Right forelimb (tissue), 1 donor: ENCODE data around the gene GPRC5B.

Experiments
- DNase-seq: peaks from one replicate; pipeline ENCODE4 v3.0.0-alpha.2; 2018

GPRC5B gene

DNA sequence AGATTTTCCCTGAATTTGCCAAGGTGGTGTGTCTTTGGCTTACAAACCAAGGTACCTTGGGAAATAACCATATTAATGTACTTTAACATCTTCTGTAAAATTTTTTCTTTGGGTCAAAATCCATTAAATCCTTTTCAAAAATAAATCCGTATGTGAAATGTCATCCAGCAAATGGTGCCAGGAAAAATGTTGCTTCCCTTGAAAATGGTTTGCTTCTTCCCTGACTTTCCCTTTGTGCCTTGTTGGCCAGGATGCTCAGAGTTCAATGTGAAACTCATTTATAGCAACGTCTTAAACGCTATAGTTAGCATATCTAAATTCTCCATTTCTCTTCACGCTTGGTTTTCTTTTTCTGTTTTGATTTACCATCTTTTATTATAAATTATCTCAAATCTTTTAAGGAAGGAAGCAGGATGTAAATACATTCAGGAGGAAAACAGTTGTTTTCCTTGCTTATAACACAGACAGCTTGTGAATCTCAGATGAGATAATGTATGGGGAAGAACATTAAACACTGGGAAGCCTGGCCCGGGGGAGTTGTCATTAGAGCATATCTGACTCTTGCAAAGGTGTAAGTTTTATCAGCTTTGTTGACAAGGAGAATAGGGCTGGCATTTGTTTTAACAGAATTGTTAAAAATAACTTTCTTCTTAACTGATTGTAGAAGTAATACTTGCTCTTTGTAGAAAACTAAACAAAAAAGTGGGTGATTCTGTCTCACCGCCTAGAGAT lies 42.1 kb downstream of the GPRC5B start:
- no peak for DNase-seq

DNA sequence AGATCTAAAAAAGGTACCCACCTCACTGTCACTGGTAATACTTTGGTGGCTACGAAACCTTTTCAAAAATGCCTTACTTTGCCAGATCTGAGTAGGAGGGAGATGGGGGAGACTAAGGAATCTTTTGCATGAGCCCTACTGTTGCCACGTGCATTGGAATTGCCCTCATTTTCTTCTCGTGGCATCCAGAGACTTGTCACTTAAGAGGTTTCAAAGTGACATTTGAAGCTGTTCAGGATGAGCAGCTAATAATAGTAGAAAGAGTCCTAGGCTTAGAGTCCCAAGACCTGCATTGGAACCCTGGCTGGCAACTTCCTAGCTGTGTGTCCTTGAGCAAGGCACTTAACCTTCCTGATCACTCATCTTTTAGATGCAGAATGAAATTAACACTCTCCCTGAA lies 43.5 kb downstream of the GPRC5B start:
- no peak for DNase-seq

DNA sequence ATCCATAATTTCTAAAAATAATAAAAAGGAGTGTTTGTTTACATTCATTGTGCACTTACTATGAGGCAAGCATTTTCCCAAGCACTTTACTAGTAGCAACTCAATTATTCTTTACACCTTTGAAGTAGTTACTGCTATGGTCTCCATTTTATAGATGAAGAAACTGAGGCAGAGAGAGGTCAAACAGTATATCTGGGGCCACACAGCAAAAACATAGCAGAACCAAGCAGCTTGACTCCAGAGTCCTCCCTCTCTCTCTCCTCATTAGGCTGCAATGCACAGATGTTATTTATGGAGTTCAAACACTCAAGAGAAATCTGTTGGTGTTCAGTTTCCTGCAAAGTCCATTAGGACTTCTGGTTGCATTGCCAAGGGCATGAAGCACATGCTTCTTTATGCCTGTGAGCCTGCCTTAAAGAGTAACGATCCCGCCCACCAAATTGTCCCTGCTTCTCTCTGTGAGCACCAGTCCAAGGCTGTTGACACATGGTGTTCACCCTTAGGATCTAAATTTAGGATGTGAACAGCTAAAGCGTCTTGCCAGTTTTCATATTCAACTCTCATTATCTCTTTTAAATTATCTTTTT lies 44.0 kb downstream of the GPRC5B start:
- DNase-seq, result no peak

DNA sequence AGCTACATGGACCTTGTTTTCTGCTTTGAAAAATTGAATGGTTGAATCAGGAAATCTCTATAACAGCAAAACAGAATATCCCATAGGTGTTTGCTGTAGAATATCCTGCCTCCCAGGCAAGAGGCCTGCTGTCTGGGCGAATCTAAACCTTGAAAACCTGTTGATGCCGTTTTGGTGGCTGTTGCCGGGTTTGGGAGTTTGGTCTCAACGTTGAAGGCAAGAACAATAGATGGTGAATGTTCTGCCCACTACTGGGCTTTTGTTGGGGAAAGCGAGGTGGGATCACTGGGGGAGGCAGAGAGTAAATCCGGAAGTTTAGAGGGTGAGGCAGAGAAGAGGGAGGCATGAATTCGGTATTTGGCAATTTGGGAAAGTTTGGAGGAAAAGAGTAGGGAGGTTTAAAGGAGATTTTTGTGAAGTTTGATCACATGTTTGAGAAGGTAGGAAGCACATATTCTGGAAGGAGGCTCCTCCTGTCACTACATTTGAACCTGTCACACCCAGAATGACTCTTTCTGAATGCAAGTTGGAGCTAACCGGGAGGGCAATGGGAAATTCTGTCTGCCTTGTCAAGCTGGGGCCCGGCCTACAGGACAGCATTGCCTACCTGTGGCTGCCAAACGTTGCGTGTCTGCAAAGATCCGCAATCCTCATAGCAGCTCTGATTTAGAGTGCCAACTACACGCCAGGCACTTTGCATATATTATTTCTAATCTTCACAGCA lies 46.5 kb downstream of the GPRC5B start:
- no peak for DNase-seq

DNA sequence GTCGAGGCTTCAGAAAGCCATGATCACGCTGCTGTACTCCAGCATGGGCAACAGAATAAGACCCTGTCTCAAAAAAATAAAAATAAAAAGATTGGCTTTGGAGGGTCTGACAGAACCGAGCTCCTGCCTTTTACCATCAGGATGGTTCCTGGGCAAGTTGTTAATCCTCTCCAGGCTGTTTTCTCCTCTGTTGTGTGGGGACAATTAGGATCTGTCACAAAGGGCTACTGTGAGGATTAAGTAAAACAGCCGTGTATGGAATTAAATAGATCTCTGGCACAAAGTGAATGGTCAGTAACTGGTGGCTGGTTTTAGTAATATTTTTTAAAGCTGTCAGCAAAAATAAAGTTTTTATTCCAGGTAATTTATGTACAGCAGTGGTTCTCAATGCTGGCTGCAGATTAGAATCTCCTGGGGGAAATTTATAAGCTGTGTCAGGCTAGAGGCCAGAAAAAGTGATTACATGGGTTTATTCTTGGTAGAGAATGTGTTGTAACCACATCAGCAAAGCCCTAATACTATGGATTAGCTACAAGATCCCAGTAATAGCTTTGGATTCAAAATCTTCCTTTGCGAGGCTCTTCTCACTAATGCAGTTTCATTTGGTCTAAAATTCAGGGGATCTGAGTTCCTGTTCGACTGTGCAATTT lies 47.2 kb downstream of the GPRC5B start:
- DNase-seq, result no peak

DNA sequence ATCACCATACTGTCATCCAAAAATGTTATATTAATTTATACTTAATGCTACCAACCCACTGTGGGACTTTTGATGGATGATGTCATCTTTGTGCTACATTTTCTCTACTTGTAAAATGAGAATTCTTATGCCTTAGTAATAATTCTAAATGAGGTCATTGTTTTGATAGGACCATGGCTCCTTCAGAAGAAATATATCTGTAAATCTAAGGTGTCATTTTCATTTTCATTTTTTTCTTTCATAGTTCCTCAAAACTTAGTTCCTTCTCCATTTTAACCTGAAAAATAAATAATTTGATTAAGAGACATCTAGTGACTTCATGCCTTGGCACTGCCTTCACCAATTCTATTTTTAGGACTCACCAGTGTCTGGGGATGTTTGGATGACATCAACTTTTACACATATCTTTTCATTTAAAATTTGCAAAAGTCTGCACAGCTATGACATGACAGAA lies 48.7 kb downstream of the GPRC5B start:
- DNase-seq, result no peak

DNA sequence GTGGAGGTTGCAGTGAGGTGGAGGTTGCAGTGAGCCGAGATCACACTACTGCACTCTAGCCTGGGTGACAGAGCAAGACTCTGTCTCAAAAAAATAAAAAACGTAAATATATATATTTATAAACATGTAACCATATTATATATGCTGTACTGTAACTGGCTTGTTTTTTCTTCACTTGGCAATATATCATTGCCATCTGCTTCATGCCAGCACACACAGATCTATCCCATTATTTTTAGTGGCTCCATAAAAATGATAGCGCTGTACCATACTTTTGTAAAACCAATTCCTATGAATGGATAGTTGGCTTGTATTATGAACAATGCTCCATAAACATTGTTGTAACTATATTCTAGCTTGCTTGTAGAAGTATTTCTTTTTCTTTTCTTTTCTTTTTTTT lies 49.5 kb downstream of the GPRC5B start:
- DNase-seq, result no peak

DNA sequence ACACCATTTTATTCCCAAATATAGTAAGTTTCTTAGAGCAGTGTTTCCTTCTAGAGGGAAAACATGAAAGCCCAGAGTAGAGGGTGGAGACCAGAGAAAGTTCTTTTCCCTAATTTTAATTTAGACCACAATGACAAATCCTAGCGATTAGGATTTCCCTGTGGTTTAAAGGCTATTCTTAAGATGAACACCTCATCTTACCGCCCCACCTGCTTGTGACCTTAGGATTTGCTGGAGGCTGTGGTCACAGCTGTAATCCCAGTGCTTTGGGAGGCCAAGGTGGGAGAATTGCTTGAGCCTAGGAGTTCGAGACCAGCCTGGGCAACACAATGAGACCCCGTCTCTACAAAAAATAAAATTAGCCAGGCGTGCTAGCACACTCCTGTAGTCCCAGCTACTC lies 51.1 kb downstream of the GPRC5B start:
- DNase-seq, result no peak

DNA sequence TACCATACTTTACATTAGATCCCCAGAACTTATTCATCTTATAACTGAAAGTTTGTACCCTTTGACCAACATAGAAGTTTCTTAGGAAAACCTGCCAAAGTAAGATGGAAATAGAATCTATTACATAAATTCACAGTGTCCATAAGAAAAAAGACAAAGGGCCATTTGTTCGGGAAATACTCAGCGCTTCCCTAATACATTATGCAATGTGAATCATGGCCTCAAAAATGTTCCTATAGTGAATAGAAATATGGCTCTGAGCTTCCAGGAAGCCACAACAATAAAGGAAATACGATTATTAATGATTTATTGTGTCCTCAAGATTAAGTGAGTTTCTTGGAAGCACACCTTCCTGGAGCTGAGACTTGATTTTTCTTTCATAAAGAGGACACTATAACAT lies 51.5 kb downstream of the GPRC5B start:
- DNase-seq, result no peak

DNA sequence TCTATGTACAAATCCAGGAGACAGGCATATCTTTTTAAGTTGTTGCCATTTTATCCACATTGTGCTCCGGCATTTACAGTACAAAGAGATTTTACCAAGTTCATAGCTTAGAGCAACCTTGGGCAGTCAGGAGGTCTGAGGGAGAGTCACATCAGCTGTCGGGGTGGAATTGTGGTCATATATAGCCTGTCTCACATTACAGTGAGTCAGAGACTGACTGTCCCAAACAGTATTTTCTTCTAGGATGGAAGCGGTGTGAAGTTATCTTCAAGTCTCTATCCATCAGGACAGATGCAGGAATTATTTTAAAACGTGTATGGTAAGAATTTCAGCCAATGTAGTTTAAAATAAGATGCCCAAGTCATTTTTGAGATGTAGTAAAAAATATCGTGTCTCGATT lies 53.0 kb downstream of the GPRC5B start:
- no peak for DNase-seq

DNA sequence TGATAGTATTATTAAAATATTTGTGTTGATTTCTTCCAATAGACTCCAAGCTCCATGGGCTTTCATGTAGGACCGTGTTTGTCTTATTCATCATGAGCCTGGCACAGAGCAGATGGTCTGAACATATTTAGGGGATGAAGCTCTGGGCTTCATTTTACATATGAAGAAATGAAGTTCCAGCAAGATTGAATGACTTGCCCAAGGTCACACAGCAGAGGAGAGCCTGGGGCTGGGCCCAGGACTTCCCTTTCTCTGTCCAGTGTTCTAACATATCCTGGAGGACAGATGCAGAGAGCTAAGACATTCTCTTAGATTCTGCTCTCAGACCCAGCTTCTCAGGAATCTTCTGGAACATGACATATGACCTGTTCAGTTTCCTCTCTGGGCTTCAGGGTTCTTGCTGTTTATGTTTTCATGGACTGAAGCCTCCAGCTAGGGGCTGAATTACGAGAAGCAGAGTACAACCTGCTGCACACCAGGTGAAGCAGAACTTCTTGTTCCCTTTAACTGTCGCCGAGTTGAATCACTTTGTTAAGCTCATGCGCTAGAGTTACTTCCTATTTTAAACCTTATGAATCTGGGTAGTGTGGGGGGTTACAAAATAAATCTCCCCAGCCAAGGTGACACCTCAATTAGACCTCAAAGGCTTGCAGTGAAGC lies 53.6 kb downstream of the GPRC5B start:
- DNase-seq, result no peak

DNA sequence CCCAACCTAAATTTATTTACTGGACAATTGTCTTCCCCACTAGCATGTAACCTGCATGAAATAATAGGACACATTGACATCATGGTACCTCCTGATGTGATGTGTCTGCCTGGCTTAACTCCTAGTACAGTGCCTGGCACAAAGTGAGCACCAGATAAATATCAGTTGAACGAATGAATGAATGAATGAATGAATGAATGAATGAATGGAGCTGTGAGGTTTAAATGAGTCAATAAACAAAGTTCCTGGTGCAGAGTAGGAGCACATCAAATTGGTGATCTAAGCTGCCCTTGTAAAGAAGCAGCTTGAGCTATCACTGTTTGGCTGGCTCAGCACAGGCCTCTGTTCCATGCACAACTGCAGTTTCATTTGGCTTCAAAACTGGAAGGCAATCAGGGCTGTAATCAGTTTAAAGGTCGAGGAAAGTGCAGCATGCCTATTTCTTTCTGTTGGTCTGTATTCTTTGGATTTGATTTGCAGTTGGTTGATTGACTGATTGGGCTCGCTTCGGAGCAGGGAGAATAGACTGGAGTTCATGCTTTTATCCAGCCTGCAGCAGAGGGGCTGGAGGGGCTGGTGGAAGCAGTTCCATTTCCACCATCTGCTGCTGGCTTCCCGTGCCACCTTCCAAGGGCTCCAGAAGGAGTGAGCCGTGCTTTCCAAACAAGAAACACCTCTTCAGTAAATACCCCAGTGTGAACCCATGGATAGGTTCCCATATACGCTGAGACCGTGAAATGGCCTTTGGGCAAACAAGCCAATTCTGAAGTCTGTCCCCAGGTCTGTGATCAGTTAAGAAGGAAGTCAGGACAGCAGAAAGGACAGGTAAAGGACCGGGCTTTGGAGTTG lies 54.6 kb downstream of the GPRC5B start:
- no peak for DNase-seq

DNA sequence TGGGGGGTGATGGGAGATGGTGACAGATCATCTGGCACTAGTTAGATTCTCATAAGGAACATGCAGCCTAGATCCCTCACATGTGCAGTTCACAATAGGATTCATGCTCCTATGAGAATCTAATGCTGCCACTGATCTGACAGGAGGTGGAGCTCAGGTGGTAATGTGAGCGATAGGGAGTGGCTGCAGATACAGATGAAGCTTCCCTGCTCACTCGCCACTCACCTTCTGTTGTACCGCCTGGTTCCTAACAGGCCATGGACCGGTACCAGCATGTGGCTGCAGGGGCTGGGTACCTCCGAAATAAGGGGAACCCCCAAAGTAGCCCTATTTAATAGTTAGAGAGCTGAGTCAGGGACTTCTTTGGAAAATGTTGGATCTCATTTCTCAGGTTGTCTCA lies 60.4 kb downstream of the GPRC5B start:
- no peak for DNase-seq

DNA sequence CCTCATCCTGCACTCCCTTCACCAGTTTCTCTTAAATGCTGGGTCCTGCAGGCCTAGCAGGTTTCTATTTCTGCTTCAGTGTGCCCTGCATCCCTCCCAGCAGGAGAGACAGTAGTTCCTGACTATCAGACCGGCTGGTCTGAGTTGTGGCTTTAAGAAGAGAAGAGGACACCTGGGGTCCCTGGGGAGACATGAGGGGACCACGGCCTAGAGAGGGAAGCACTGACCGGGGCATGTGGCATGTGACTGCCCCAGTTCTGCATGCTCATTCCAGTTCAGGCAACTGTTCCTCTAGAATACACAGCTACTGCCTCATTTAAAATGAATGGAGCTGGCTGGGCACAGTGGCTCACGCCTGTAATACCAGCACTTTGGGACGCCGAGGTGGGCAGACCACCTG lies 61.3 kb downstream of the GPRC5B start:
- no peak for DNase-seq

DNA sequence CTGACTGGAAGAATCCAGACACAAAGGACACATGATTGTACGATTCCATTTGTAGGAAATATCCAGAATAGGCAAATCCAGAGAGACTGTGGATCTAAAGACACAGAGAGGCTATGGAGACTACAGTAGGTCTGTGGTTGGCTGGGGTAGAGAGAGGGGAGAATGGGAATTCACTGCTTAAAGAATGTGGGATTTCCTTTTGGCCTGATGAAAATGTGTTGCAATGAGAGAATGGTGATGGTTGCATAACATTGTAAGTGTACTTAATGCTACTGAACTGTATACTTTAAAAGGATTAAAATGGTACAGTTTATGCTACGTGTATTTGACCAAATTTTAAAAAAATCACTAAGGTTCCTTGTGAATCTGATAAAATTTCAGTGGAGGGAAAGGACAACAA lies 62.1 kb downstream of the GPRC5B start:
- DNase-seq, result no peak

DNA sequence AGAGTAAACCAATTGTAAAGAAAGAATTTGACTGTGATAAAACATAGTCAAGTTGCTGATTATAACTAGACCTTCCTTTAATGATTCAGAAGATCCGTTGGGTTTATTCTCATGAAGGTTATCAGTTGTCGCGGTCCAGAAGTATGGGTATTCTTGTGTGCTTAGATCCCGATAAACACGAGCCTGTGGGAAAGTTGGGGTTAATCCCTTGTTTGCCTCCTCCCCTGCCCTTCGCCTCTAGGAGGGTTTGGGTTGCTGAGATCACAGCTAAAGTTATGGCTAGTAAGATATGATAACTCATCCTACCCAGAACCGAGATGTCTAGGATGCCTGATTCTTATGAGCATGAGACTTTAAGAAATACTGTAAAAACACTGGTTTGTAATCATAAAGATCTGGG lies 66.8 kb downstream of the GPRC5B start:
- no peak for DNase-seq

DNA sequence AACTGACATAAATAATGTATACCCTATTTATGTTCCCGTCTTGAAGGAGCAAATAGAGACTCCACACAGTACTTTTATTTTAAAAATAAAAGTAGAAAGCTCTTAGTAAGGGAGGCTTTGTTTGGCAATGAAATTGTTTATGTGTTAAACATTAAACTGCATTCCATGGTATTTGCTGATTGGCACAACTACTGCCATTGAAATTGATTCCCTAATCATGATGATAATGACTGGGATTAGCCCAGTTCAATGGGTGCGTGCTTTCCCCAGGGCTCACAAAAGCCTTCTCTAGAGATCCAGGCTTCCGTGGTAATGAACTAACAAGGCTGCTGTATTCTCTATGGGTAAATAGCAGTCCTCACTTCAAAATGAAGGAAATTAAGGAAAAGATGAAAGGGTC lies 67.5 kb downstream of the GPRC5B start:
- no peak for DNase-seq

DNA sequence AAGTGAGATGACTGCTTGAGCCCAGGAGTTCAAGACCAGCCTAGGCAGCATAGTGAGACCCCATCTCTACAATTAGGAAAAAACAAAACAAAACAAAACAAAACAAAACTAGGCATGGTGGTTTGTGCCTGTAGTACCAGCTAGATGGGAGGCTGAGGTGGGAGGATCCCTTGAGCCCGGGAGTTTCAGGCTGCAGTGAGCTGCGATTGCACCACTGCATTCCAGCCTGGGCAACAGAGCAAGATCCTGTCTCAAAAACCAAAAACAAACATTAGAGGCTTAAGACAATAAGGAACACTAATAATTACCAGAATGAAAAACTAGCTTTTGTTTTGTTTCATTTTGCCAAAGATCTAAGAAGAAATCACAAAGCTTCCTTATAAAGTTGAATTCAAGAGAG lies 69.2 kb downstream of the GPRC5B start:
- no peak for DNase-seq

DNA sequence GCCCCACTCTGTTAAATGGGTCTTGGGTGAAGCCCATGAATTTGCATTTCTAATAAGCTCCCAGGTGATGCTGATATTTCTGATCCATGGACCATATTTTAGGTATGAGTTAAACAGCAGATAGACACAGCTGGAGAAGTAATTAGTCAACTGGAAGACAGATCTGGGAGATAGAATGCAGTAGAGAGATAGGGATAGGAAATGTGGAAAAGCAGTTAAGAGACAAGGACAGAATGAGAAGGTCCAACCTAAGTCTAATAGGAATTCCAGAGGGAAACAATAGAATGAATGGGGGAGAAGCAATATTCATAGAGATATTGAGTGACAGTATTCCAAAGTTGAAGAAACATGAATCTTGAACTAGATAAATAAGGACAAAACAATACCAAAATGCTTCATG lies 71.7 kb downstream of the GPRC5B start:
- DNase-seq, result no peak

DNA sequence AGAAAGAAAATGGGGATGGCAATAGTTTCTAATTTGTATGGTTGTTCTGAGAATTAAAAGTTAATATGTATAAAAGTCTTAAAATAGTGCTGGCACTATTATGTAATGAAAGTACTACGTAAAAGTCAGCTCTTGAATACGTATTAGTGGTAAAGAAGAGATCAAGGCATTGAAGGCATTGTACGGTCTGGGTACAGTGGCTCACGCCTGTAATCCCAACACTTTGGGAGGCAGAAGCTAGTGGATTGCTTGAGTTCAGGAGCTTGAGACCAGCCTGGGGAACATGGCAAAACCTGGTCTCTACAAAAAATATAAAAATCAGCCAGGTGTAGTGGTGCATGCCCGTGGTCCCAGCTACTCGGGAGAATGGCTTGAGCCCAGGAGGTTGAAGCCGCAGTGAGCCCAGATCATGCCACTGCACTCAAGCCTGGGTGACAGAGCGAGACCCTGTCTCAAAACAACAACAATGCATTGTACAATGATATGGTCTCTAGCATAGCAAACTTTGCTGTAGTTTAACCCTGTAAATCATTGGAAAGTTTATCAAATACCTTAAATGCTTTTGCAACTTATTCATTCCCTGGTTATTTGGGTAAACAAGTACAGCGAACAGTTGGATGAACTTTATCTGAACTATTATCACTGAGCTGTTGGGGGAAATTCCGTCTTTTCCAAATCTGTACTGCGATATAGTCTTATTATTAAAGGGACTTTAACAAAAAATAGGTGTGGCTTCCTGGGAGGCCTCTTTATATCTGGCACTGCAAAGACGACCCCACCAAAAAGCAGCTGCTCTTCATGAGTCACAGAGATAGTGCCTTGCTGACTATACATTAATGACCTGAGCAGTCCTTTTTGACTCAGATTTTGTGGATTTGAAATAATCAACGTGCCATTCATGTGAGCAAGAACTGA lies 73.6 kb downstream of the GPRC5B start:
- DNase-seq, result no peak

DNA sequence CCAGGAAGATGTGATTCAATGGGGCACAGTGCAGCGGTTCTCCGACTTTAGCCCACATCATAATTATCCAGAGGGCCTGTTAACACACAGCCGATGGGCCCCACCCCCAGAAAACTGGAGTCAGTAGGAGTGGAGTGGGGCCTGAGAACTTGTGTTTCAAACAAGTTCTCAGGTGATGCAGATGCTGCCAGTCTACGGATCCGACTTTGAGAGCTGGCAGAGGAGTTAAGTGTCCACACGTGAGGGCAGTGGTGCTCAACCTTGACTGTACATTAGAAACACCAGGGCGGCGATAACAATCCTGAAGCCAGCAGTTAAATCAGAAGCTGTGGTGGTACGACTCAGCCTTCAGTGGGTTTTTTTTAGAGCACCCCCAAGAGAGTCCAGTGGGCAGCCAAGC lies 75.0 kb downstream of the GPRC5B start:
- no peak for DNase-seq
